Muscle layer of colon (tissue), 2 donors: Measurements from ENCODE around the gene SIX1.

Experiments
- H3K27ac ChIP-seq: one replicate; pipeline ENCODE4 v1.7.0; 2013; ENCODE audit warnings: low read depth, mild to moderate bottlenecking, low read length, moderate library complexity
- H3K27me3 ChIP-seq, 2 donors: one replicate each; pipeline ENCODE4 v1.7.0; 2013; ENCODE audit warnings: low read length in 2 of 2, mild to moderate bottlenecking in 2 of 2; ENCODE audit not compliant: insufficient read depth in 2 of 2, control insufficient read depth in 1 of 2
- H3K36me3 ChIP-seq: one replicate; pipeline ENCODE4 v1.7.0; 2013; ENCODE audit warnings: mild to moderate bottlenecking, low read length; ENCODE audit not compliant: insufficient read depth
- H3K4me1 ChIP-seq: one replicate; pipeline ENCODE4 v1.7.0; 2013; ENCODE audit warnings: mild to moderate bottlenecking, low read length; ENCODE audit not compliant: insufficient read depth
- H3K4me3 ChIP-seq, 2 donors: one replicate each; pipeline ENCODE4 v1.7.0; 2013; ENCODE audit warnings: low read length in 2 of 2, low read depth in 1 of 2, mild to moderate bottlenecking in 1 of 2, moderate library complexity in 1 of 2
- H3K9ac ChIP-seq: one replicate; pipeline ENCODE4 v1.7.0; 2013; ENCODE audit warnings: low read length
- H3K9me3 ChIP-seq: one replicate; pipeline ENCODE4 v1.7.0; 2013; ENCODE audit warnings: mild to moderate bottlenecking, low read length
- donor health status: abdominal sarcoma.
- donor health status: Adenocarcinoma of cecum.

The SIX1 gene

DNA sequence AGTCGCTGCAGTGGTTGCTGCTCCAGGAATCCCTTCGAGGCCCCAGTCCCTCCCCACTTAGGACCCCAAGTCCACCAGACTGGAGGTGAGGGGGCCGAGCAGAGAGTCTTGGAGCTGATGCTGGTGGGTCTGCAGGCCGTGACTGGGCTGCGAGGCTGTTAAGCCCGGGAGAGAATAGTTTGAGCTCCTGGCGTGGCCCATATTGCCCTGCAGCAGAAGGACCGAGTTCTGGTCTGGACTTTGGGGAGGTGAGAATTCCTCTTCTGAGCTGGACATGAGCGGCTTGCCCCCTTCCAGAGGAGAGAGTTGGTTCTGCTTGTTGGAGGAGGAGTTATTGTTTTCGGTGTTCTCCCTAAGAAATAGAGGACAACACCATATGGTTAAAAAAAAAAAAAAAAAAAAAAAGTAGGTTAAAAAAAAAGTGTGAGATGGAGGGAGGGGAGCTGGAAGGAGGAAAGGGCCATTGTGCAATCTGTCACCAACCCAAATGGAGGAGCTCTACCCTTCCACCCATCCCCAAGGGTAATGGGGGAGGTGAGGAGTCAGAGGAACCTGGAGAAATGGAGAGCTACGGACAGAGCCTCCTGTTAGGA lies 3.0 kb downstream of the SIX1 start:
- Histone ChIP-seq H3K27ac (no peak overlapping the region), H3K36me3 (no peaks in the 10 kb centered on the region), H3K4me1 (peaks cover 44% of the 10 kb centered on the region), H3K9ac (no peak overlapping the region), H3K4me3 (no peak overlapping the region), H3K27me3 (peaks cover 96 to 100% of the 10 kb centered on the region in 2 donors), H3K9me3 (no peaks in the 10 kb centered on the region)

DNA sequence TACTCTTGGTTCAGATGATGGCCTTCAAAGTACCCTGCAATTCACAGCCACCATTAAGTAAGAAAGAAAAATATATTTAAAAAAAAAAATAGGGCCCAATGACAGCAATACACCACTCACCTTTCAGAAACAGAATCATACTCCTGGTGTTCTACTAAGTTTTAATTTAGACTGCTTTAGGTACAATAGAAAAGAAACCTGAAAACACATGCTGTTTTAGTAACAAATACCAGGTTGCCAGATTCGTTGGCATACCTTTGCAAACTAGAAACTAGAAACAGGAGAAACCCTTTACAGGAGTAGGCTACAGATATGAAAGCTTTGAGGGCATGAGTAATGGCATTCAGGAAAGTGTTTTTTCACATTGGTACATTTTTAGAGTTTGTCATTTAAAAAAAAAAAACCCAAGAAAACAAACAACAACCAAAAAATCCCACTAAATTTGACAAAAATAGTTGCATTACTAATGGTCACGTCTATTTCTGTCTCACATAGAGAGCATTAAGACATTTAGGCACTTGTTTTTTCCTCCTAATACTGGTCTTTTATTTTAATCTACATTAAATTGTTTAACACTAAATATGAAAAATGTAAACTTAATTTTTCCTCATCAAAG lies 4.0 kb downstream of the SIX1 start:
- Histone ChIP-seq H3K27me3 (peaks cover 95 to 100% of the 10 kb centered on the region in 2 donors), H3K36me3 (no peaks in the 10 kb centered on the region), H3K4me1 (peaks cover 44% of the 10 kb centered on the region), H3K27ac (no peak overlapping the region), H3K9me3 (no peaks in the 10 kb centered on the region), H3K9ac (no peak overlapping the region), H3K4me3 (no peak overlapping the region)

DNA sequence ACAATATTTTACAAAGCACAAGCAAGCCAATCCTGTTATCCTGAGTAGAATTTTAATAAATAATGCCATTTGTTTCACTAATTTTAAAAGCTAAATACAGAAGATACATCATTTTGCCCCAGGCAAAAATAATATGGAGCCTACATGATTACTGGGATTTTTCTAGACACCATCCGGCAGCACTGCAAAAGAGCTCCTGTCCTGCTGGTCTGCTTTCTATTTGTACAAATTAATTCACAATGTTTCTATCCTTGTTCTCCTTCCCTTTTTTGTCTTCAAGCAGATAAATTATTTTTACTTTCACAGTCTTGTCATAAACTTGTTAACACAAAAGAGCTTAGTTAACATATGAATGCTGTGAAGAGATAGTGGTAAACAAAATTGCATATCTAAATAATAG lies 4.6 kb downstream of the SIX1 start:
- Histone ChIP-seq H3K27ac (no peak overlapping the region), H3K9ac (no peak overlapping the region), H3K27me3 (peaks cover 94 to 100% of the 10 kb centered on the region in 2 donors), H3K36me3 (no peaks in the 10 kb centered on the region), H3K4me3 (no peak overlapping the region), H3K4me1 (peaks cover 44% of the 10 kb centered on the region), H3K9me3 (no peaks in the 10 kb centered on the region)

DNA sequence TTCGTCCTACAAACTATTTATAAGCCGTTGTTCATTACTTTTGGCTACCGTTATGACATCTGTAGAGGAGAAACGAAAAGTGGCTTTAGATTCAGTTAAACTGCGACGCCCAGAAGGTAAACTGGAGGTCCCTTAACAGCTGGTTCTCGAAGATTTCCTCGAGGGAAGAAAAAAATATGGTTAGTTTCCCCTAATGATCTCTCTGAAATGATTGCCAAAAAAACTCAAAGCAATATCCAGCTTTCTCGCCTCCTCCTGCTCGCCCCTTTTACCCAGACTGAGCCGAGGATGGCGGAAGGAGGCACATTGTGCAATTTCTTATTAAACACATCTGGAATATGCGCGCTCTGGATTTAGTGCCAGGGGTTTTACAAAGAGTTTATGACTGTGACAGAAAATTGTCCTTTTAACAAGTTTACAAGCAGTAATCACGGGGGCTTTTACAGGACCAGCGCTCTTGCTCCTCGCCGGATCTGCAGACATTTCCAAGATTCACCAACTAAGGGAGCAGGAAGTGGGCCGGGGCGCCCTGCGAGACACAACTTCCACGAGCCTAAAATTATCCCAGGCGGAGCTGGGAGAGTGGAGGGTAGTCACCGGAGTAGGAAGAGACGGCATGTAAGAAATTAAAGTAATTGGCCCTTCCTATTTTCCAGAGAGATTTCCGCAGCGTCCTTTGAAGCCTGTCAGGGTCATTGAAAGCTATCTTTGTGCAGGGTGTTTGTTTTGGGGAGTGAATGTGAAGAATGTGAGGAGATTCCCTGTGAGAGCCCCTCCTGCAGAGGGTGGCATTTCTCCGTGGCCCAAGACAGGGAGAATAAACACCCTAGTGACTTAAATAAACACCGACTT lies 5.6 kb downstream of the SIX1 start:
- H3K9me3 ChIP-seq = no peaks in the 10 kb centered on the region
- peaks cover 96 to 100% of the 10 kb centered on the region in 2 donors for H3K27me3 ChIP-seq
- no peak overlapping the region for H3K4me3 ChIP-seq
- H3K27ac ChIP-seq = no peak overlapping the region
- H3K4me1 ChIP-seq = peaks cover 39% of the 10 kb centered on the region
- no peak overlapping the region for H3K9ac ChIP-seq
- H3K36me3 ChIP-seq = no peaks in the 10 kb centered on the region

DNA sequence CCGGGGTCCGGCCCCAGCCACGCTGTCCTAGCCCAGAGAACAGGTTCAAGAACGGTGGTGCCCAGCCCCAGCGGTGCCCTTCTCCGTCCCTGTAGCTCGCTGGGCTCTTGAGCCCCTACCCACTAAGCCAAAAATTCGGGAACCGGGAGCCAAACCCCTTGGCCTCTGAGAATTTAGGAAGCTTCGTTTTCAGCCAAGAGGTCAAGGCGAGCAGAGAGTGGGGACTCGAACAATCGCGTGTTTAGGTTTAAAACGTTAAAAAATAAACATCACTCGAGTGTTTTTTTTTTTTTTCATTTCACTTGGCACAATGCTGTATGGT lies 6.2 kb downstream of the SIX1 start:
- Histone ChIP-seq H3K27me3 (peaks cover 96 to 100% of the 10 kb centered on the region in 2 donors), H3K4me1 (peaks cover 35% of the 10 kb centered on the region), H3K27ac (no peak overlapping the region), H3K9ac (no peak overlapping the region), H3K9me3 (no peaks in the 10 kb centered on the region), H3K36me3 (no peaks in the 10 kb centered on the region), H3K4me3 (no peak overlapping the region)

DNA sequence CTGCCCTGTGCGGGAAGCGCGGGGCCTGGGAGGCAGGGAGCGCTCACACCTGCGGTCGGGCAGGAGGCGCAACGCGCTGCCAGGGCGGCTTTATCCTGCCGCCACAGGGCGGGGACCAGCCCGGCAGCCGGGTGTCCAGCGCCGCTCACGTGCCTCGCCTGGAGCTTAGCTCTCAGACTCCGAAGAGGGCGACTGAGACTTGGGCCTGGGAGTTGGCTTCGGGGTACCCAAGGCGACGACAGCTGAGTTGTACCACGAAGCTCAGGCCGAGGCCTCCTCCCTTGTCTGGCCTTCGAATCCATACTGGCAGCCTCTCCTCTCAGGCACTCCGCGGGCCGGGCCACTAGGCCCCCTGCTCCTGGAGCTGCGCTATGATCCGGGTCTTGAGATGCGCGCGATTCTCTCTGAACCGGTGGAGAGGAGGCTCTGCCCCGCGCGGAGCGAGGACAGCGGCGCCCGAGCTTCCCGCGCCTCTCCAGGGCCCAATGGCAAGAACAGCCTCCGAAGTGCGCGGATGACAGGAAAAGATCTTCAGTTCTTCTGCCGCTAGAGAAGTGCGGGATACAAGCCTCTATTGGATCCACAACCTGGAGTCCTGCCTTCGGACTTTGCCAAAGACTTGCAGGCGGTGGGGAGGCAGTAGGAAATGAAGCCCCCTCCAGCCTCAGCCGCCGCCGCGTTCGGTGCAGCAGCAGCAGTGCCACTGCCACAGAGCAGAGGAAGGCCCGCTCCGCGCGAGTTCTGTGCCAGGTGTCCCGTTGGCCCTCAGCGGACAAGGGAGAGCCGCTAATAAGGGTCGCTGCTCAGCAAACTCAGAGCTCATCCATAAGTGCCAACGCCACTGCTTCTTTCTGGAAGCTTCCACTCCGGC lies 6.8 kb downstream of the SIX1 start:
- Histone ChIP-seq H3K4me1 (peaks cover 33% of the 10 kb centered on the region), H3K27ac (no peak overlapping the region), H3K36me3 (no peaks in the 10 kb centered on the region), H3K9ac (no peak overlapping the region), H3K9me3 (no peaks in the 10 kb centered on the region), H3K4me3 (peak overlapping the region in 1 of 2 donors; percentile 11), H3K27me3 (peaks cover 94 to 100% of the 10 kb centered on the region in 2 donors)

DNA sequence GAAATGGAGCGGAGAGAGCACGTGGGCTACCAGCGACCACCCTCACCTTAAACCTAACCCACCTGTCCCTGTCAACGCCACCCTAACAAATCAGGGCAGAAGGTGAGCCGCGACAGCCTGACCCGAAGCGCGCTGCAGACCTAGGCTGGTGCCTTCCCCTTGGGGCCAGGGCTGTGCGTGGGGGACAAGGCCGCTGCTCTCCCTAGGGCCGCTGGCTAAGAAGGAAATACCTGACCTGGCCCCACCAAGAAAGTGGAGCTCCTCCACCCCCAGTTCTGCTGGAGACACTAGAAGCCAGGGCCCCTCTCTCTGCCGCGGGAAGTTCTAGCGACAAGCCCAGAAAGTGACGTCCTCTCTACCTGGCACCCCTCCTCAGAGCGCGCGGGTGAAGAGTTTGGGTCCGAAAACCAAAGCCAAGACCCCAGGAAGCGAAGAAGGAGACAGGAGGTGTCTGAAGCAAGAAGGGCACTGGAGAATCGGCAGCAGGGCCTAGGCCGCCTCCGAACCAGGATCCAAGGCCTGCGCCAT lies 7.5 kb downstream of the SIX1 start:
- no peak overlapping the region for H3K4me3 ChIP-seq
- H3K27ac ChIP-seq = no peak overlapping the region
- no peak overlapping the region for H3K9ac ChIP-seq
- peaks cover 26% of the 10 kb centered on the region for H3K4me1 ChIP-seq
- H3K36me3 ChIP-seq = no peaks in the 10 kb centered on the region
- H3K9me3 ChIP-seq = no peaks in the 10 kb centered on the region
- H3K27me3 ChIP-seq = peaks cover 92 to 100% of the 10 kb centered on the region in 2 donors

DNA sequence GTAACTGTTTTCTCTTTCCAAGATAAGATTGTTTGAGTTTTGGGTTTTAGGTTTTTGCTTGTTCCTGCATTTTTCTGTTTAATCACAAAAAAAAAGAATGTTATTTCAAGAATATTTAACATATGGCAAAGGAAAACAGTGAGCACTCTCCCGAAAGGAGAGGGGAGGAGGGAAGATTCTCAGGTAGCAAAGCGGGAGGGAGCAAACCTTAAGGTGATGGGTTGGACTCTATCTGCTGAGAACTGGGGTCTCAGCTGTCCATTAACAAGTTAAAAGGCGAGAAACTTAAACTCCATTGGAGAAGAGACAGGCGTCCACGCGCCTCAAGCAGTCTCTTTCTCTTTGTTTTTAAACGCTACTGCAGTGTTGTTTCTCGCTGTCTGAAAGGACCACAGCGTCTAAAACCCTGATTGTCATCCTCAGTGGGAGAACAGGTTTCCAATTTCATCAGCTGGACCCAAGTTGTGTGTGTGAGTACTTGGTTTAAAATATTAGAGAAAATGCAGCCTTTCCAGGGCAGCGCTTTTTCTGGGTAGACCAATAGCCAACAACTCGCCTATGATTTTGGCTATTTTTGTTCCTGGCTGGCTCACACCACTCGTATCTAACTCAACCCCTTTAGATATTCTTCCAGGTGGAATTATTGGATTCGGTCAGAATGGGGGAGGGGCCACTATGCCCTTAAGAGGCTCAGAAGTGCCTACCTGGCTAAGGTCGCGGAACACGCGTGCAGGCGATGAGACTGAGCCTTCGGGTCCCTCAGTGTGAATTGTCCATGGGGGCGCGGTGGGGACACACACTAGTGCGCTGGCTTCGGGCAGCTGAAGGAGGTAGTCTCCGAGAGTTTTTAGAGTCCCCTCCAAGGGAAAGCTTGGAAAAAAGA lies 8.2 kb downstream of the SIX1 start:
- no peaks in the 10 kb centered on the region for H3K36me3 ChIP-seq
- H3K4me3 ChIP-seq = no peak overlapping the region
- H3K4me1 ChIP-seq = peaks cover 25% of the 10 kb centered on the region
- no peak overlapping the region for H3K27ac ChIP-seq
- H3K27me3 ChIP-seq = peaks cover 90 to 97% of the 10 kb centered on the region in 2 donors
- H3K9ac ChIP-seq = no peak overlapping the region
- H3K9me3 ChIP-seq = no peaks in the 10 kb centered on the region

DNA sequence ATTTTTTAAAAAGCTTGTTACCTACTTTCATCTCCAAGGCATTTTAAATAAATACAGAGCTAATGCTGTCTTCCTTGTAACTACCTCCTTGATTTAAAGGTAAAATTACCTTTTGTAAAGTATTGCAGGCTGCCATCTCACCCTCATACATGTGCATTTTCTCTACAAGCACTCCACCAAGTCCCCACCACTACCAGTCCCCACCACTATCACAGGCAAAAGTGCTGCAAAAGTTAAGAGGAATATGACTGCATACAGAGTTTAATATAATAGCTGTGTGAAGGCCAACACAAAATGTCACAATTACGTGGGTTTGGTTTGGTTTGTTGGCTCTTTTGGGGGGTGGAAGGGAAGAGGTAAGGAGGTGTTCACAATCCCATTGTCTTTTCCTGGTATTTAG lies 9.6 kb downstream of the SIX1 start:
- H3K4me3 ChIP-seq = no peak overlapping the region
- no peaks in the 10 kb centered on the region for H3K36me3 ChIP-seq
- H3K9me3 ChIP-seq = no peaks in the 10 kb centered on the region
- no peak overlapping the region for H3K9ac ChIP-seq
- peaks cover 25% of the 10 kb centered on the region for H3K4me1 ChIP-seq
- no peak overlapping the region for H3K27ac ChIP-seq
- H3K27me3 ChIP-seq = peaks cover 76 to 83% of the 10 kb centered on the region in 2 donors

DNA sequence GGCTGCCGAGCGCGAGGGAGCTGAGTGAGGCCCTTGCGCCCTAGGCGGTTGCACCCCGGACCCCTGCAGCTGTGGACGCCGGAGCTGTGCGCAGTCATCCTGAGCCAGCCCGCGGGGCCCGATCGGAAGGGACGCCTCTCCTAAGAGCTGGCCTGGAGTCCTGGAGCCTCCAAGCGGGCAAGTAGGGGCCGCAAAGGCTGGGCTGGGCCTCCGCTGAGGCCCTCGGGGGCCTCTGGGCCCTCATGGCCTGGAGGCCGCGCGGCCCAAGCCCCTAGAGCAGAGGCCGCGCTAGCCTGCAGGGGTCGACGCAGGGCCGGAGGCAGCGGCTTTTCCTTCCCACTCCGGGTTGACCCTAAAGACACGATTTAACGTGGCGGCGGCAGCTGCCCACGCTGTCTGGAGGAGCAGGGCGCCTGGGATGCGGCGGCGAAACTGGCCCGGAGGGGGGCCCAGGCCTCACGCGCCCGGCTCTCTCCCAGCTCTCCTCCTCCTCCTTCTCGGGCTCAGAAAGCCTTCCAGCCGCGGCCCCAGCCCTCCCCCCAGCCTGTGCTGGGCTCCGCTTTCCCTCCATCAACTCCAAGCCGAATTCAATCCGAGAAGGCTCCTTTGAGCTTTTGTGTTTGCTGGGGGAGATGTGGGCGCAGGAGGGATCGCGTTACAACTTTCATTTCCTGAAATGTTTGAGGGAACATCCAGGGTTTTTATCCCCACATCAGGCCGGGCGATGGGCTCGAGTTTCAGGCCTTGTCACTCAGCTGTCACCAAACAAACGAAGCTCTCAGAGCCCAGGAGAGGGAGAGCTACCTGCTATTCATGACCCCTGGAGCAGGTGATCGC lies 11.6 kb downstream of the SIX1 start:
- no peaks in the 10 kb centered on the region for H3K36me3 ChIP-seq

More for the DNA sequence above, 11.6 kb downstream of the SIX1 start:
- Histone ChIP-seq H3K27ac (no peak overlapping the region), H3K4me3 (peak overlapping the region in 1 of 2 donors; percentile 46), H3K9ac (no peak overlapping the region), H3K4me1 (peaks cover 15% of the 10 kb centered on the region), H3K27me3 (peaks cover 57 to 63% of the 10 kb centered on the region in 2 donors), H3K9me3 (no peaks in the 10 kb centered on the region)
